ENCODE data around the gene CABP1.
"Not testable (repeated sequence)": the region's sequence is repeated elsewhere in the genome, so short reads cannot be mapped to it uniquely, and the experiment has no call there.

CABP1 gene

GRCh38 chr12:120666571-120667390 is 26.4 kb downstream of the CABP1 start:
- Histone ChIP-seq H3K56ac (ENCODE audit: low read length) (no peak overlapping the region), H2BK5ac (ENCODE audit: low read length) (no peak overlapping the region), H3K4ac (ENCODE audit: low read depth, low read length) (no peak overlapping the region), H3K79me1 (ENCODE audit: low read length) (no peaks in the 10 kb centered on the region), H3K18ac (ENCODE audit: low read length) (no peak overlapping the region), H3K27me3 (ENCODE audit: insufficient read depth, low read length, poor library complexity) (no peaks in the 10 kb centered on the region), H2BK120ac (ENCODE audit: low read depth, low read length) (no peak overlapping the region), H3K23ac (ENCODE audit: low read length) (no peak overlapping the region), H3K79me2 (ENCODE audit: control insufficient read depth, insufficient read depth, low read length) (no peaks in the 10 kb centered on the region), H3K36me3 (ENCODE audit: control insufficient read depth, insufficient read depth, low read length) (no peaks in the 10 kb centered on the region), H3K4me1 (ENCODE audit: control insufficient read depth, low read depth, low read length) (no peaks in the 10 kb centered on the region), H3K9ac (ENCODE audit: low read length) (no peak overlapping the region), H3K27ac (ENCODE audit: low read depth, low read length) (no peak overlapping the region), H3K4me3 (ENCODE audit: low read length) (no peak overlapping the region), H4K8ac (ENCODE audit: low read depth, low read length) (no peak overlapping the region), H3K4me2 (ENCODE audit: low read length) (no peak overlapping the region), H2AK5ac (ENCODE audit: low read length) (no peak overlapping the region), H2BK15ac (replicated peaks; ENCODE audit: low read depth) (no peak overlapping the region), H4K5ac (ENCODE audit: low read length) (no peak overlapping the region)
- WGBS (ENCODE audit: extremely low coverage, insufficient coverage, low lambda C conversion rate) = no CpG with 5 or more reads among the region's 34 CpGs
- DNase-seq = no peak

GRCh38 chr12:120668091-120668867 is 27.9 kb downstream of the CABP1 start:
- H2AK5ac ChIP-seq (ENCODE audit: low read length) = no peak overlapping the region
- H3K79me2 ChIP-seq (ENCODE audit: control insufficient read depth, insufficient read depth, low read length) = no peaks in the 10 kb centered on the region
- WGBS (ENCODE audit: extremely low coverage, insufficient coverage, low lambda C conversion rate) = no CpG with 5 or more reads among the region's 20 CpGs
- H2BK5ac ChIP-seq (ENCODE audit: low read length) = no peak overlapping the region
- no peak overlapping the region for H3K9ac ChIP-seq (ENCODE audit: low read length)
- H3K4me3 ChIP-seq (ENCODE audit: low read length) = no peak overlapping the region
- no peaks in the 10 kb centered on the region for H3K36me3 ChIP-seq (ENCODE audit: control insufficient read depth, insufficient read depth, low read length)
- H4K8ac ChIP-seq (ENCODE audit: low read depth, low read length) = no peak overlapping the region
- DNase-seq = no peak
- H2BK15ac ChIP-seq (replicated peaks; ENCODE audit: low read depth) = no peak overlapping the region
- no peak overlapping the region for H3K27ac ChIP-seq (ENCODE audit: low read depth, low read length)
- H2BK120ac ChIP-seq (ENCODE audit: low read depth, low read length) = no peak overlapping the region
- H3K56ac ChIP-seq (ENCODE audit: low read length) = no peak overlapping the region
- H3K79me1 ChIP-seq (ENCODE audit: low read length) = no peaks in the 10 kb centered on the region
- H3K4me2 ChIP-seq (ENCODE audit: low read length) = no peak overlapping the region
- H3K27me3 ChIP-seq (ENCODE audit: insufficient read depth, low read length, poor library complexity) = no peaks in the 10 kb centered on the region
- no peak overlapping the region for H3K18ac ChIP-seq (ENCODE audit: low read length)
- H3K4ac ChIP-seq (ENCODE audit: low read depth, low read length) = no peak overlapping the region
- H3K4me1 ChIP-seq (ENCODE audit: control insufficient read depth, low read depth, low read length) = no peaks in the 10 kb centered on the region
- H4K5ac ChIP-seq (ENCODE audit: low read length) = no peak overlapping the region
- no peak overlapping the region for H3K23ac ChIP-seq (ENCODE audit: low read length)

GRCh38 chr12:120668868-120669840 is 28.7 kb downstream of the CABP1 start:
- Histone ChIP-seq H3K4me3 (ENCODE audit: low read length) (no peak overlapping the region), H3K4me2 (ENCODE audit: low read length) (no peak overlapping the region), H2BK15ac (replicated peaks; ENCODE audit: low read depth) (no peak overlapping the region), H3K79me1 (ENCODE audit: low read length) (no peaks in the 10 kb centered on the region), H2BK120ac (ENCODE audit: low read depth, low read length) (no peak overlapping the region), H2AK5ac (ENCODE audit: low read length) (no peak overlapping the region), H3K56ac (ENCODE audit: low read length) (no peak overlapping the region), H4K5ac (ENCODE audit: low read length) (no peak overlapping the region), H3K4me1 (ENCODE audit: control insufficient read depth, low read depth, low read length) (no peaks in the 10 kb centered on the region), H3K4ac (ENCODE audit: low read depth, low read length) (no peak overlapping the region), H3K27ac (ENCODE audit: low read depth, low read length) (no peak overlapping the region), H3K9ac (ENCODE audit: low read length) (no peak overlapping the region), H3K27me3 (ENCODE audit: insufficient read depth, low read length, poor library complexity) (no peaks in the 10 kb centered on the region), H3K36me3 (ENCODE audit: control insufficient read depth, insufficient read depth, low read length) (no peaks in the 10 kb centered on the region), H3K79me2 (ENCODE audit: control insufficient read depth, insufficient read depth, low read length) (no peaks in the 10 kb centered on the region), H4K8ac (ENCODE audit: low read depth, low read length) (no peak overlapping the region), H3K18ac (ENCODE audit: low read length) (no peak overlapping the region), H3K23ac (ENCODE audit: low read length) (no peak overlapping the region), H2BK5ac (ENCODE audit: low read length) (no peak overlapping the region)
- WGBS (ENCODE audit: extremely low coverage, insufficient coverage, low lambda C conversion rate) = no CpG with 5 or more reads among the region's 19 CpGs
- no peak for DNase-seq

- not testable (repeated sequence) for H2BK15ac ChIP-seq (replicated peaks; ENCODE audit: low read depth); H2BK5ac ChIP-seq (ENCODE audit: low read length); H3K4me1 ChIP-seq (ENCODE audit: control insufficient read depth, low read depth, low read length); H3K79me2 ChIP-seq (ENCODE audit: control insufficient read depth, insufficient read depth, low read length); H3K56ac ChIP-seq (ENCODE audit: low read length); H3K36me3 ChIP-seq (ENCODE audit: control insufficient read depth, insufficient read depth, low read length); H3K4ac ChIP-seq (ENCODE audit: low read depth, low read length); H4K5ac ChIP-seq (ENCODE audit: low read length); H2AK5ac ChIP-seq (ENCODE audit: low read length); H2BK120ac ChIP-seq (ENCODE audit: low read depth, low read length); DNase-seq; H3K4me3 ChIP-seq (ENCODE audit: low read length); H3K79me1 ChIP-seq (ENCODE audit: low read length); H3K27me3 ChIP-seq (ENCODE audit: insufficient read depth, low read length, poor library complexity); H3K27ac ChIP-seq (ENCODE audit: low read depth, low read length); H4K8ac ChIP-seq (ENCODE audit: low read depth, low read length); H3K9ac ChIP-seq (ENCODE audit: low read length); H3K18ac ChIP-seq (ENCODE audit: low read length); H3K23ac ChIP-seq (ENCODE audit: low read length); H3K4me2 ChIP-seq (ENCODE audit: low read length)
- WGBS (ENCODE audit: extremely low coverage, insufficient coverage, low lambda C conversion rate) = no CpG with 5 or more reads among the region's 6 CpGs
These were observed 29.8 kb downstream of the CABP1 start for GRCh38 chr12:120670237-120670636.

GRCh38 chr12:120670667-120671066 is 30.2 kb downstream of the CABP1 start:
- H3K79me2 ChIP-seq (ENCODE audit: control insufficient read depth, insufficient read depth, low read length) = no peaks in the 10 kb centered on the region
- no peaks in the 10 kb centered on the region for H3K79me1 ChIP-seq (ENCODE audit: low read length)
- H3K23ac ChIP-seq (ENCODE audit: low read length) = no peak overlapping the region
- no peaks in the 10 kb centered on the region for H3K36me3 ChIP-seq (ENCODE audit: control insufficient read depth, insufficient read depth, low read length)
- H2BK120ac ChIP-seq (ENCODE audit: low read depth, low read length) = no peak overlapping the region
- no peak overlapping the region for H4K5ac ChIP-seq (ENCODE audit: low read length)
- H3K4me1 ChIP-seq (ENCODE audit: control insufficient read depth, low read depth, low read length) = no peaks in the 10 kb centered on the region
- no peak overlapping the region for H2BK5ac ChIP-seq (ENCODE audit: low read length)
- H3K4me3 ChIP-seq (ENCODE audit: low read length) = no peak overlapping the region
- H2BK15ac ChIP-seq (replicated peaks; ENCODE audit: low read depth) = no peak overlapping the region
- no peak for DNase-seq
- H3K4me2 ChIP-seq (ENCODE audit: low read length) = no peak overlapping the region
- no peak overlapping the region for H3K18ac ChIP-seq (ENCODE audit: low read length)
- H4K8ac ChIP-seq (ENCODE audit: low read depth, low read length) = no peak overlapping the region
- no CpG with 5 or more reads among the region's 5 CpGs for WGBS (ENCODE audit: extremely low coverage, insufficient coverage, low lambda C conversion rate)
- H3K9ac ChIP-seq (ENCODE audit: low read length) = no peak overlapping the region
- H3K56ac ChIP-seq (ENCODE audit: low read length) = no peak overlapping the region
- no peaks in the 10 kb centered on the region for H3K27me3 ChIP-seq (ENCODE audit: insufficient read depth, low read length, poor library complexity)
- H2AK5ac ChIP-seq (ENCODE audit: low read length) = no peak overlapping the region
- H3K27ac ChIP-seq (ENCODE audit: low read depth, low read length) = no peak overlapping the region
- H3K4ac ChIP-seq (ENCODE audit: low read depth, low read length) = no peak overlapping the region
